UCSD-AML1 (cell line): ENCODE data around the gene WFIKKN2.
"Not testable (repeated sequence)": the region's sequence is repeated elsewhere in the genome, so short reads cannot be mapped to it uniquely, and the experiment has no call there.

Experiments
- DNase-seq: peaks from one replicate; lab custom pipeline; 2025; ENCODE audit not compliant: unreplicated experiment; lab: John Stamatoyannopoulos, UW

WFIKKN2 gene

DNA sequence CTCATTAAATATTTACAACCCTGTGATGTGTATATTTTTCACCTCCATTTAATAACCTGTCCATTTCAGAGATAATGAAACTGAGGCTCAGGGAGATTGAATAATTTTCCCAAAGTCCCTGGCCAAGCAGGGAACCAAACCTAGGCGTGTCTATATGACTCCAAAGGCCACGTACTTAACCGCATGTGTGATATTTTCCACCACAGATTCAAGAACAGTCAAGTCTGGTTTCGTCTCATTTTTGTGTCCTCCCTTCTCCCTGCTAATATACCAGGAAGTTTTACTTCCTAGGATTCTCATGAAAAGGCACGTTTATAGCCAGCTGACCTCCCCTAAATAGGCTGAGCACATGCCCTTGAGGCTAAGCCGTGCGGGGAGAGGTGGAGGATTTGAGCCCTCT lies 15.3 kb downstream of the WFIKKN2 start:
- no peak for DNase-seq

DNA sequence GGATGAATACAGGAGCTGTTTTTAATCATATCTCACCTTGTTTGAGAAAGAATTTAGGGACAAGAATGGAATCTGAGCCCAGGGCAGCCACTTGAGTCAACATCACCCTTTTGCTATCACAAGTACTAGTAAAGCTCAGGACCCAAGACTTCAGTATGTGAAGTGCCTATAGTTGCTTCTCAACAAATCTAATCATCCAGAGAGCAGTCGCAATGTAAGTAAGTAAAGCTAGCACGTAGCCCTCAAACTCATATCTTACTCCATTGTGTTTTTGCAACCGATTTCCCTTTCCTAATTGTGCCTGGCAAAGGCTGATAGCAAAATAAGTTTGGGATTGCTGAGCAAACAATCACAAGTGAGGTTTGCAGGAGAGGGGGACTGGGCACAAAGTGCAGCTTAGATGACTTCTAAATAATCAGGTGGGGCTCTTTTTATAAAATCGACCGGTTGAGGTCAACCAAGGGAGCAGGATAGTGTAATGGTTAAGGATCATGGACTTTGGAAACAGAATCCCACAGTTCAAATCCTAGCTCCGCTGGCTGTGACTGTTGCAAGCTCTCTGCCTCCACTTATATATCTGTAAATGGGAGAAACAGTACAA lies 17.7 kb downstream of the WFIKKN2 start:
- DNase-seq = no peak

DNA sequence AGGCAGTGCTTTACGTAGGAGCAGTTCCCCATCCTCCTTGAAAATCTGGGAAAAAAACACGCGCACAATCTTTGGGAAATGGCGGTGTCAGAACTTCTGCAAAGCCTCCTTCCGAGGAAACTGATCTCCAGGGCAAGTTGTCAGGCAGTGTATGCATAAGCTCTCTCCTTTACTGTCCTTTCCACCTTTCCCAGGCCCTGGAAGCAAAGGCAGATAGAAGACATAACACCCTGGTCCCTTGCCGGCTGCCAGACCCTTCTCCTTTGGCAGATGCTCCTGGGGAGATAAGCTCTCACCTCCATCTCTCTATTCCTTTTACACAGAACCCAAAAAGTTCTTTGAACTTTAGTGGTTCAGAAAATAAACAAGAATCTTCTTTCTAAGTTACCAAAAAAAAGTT lies 18.4 kb downstream of the WFIKKN2 start:
- DNase-seq = no peak

DNA sequence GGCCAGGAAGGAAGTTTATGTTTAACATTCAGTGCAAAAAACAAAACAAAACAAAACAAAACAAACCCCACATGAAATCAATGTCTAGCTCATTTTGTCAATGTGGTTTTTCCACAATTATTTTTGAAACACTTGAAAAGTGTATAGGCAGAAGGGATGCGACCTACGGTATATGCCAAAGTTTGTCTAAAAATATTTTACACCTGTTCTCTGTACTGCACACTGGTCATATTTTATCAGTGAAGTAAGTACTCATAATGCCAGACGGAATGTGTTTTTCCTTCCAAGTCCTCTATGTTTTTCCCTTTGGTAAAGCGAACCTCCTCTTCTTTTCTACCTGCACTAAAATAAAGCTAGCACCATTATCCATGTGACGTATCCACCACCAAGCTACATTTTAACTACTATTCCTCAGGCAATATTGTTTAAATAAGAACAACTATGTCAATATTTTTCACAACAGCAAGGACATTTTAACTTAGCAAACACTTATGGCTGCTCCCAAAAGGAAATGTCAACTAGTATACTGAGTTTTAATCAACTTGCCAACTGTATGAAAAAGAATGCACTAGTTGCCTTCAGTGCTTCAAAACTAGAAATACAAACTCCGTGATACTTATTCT lies 20.4 kb downstream of the WFIKKN2 start:
- DNase-seq = no peak

DNA sequence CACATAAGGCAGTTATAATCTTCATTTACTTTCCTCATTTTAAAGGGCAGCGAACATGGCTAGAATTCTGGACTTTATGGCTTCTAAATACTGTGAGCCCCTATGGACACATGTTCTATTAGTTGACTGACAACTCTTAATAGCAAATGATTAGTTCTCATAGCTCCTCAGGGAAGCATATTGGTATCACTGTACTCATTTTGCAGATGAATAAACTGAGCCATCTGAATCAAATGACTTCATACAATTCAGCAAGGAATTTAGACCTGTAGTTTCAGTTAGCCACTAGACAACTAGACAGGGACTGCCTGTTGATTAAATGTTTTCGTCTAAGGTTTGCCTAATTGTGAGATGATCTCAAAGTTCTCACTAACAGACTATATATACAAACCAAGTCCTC lies 21.0 kb downstream of the WFIKKN2 start:
- DNase-seq = no peak

DNA sequence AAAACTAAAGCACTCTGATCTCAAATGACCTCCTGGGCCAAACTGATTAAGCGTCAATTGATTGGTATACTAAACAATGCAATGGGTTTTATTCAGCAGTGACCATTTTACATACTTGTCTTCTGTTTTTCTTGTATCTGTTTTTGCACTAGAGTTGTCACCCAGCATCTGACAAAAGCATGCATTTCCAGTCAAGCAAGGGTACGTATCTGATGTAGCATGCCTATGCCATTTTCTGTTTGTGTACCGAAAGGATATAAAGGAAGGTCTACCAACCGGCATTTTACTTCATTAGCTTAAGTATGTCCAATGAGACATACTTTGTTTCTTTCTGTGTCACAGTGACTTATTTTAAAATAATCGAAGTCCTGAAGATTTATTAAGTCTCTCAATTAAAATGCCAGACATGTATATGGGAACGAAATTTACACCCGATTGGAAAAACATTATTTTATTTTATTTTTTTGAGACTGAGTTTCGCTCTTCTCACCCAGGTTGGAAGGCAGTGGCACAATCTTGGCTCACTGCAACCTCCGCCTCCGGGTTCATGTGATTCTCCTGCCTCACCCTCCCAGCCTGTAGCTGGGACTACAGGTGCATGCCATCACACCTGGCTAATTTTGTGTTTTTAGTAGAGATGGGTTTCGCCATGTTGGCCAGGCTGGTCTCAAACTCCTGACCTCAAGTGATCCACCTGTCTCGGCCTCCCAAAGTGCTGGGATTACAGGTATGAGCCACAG lies 23.3 kb downstream of the WFIKKN2 start:
- no peak for DNase-seq

DNA sequence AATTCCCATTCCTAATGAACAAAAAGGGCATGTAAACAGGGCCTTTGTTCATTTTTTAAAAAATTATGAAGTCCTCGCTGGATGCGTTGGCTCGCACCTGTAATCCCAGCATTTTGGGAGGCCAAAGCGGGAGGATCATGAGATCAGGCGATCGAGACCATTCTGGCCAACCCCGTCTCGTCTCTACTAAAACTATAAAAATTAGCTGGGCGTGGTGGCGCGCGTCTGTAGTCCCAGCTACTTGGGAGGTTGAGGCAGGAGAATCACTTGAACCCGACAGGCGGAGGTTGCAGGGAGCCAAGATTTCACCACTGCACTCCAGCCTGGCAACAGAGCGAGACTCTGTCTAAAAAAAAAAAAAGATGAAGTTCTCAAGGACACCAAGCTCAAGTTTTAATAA lies 24.3 kb downstream of the WFIKKN2 start:
- DNase-seq = not testable (repeated sequence)

DNA sequence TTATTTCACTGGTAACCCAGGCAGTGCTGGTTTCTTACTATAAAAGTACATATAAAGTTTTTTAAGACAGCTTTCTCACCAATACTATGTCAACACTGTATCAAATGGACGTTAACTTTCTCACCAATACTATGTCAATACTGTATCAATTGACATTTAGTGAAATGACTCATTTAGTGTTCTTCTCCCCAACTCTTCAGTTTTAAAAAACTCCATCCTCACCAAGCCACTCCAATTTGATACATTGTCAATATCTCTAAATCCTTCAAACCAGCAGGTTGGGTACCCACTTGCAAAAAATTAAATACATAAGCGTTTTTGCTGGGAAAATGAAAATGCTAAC lies 25.9 kb downstream of the WFIKKN2 start:
- no peak for DNase-seq

DNA sequence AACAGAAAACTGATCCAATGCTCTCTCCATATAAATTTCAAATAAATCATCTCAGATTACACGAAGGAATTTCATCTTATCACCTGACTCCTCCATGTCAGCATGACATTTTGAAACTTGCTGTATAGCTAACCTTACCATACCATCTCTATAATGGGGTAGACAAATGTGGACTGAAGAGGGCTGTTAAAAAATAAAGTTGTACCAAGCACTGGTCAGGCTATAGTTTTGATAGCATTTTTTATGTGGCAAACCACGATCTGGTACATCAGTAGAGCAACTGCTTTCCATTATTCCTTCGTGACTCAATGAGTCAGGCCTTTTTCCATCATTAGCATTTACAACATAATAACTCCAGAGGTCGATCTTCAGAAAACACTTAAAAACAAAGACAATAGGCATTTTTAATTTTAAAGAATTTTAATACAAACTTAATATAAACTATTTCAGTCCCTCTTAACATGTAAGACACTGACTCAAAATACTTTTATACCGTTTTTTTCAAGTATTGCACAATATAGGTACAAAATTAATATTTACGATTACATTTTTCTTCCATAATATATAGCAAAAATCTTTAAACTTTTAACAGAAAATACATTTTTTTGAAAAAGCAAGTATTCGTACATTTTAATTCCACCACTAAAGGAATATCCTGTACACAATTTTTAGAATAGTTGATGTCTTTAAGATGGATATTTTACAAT lies 26.6 kb downstream of the WFIKKN2 start:
- no peak for DNase-seq

DNA sequence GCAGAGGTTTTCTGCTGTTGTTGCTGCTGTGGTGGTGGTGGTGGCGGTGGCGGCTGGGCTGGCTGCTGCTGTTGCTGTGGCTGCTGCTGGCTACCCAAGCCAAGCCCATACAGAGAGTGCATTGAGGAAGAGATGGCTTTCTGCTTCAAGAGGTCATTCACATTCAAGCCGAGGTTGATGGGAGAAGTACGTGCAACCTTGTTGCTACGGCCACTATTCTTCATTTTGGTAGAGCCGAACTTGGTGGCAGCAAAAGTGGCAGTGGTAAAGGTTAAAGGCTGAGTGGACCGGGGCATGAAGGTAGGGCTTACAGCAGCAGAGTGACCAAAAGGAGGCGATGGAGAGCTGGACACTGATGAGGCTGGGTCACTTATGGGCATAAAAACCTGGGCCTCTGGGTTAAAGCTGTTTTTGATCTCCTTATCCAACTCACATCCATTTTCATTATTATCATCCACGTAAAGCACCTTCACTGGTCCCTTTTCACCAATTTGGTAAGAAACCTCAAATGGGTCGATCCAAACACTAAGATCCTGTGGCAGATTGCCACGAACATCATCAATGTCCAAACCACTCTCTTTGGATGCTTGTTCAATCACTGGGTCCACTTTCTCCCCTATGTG lies 27.9 kb downstream of the WFIKKN2 start:
- DNase-seq = peak; percentile 46

DNA sequence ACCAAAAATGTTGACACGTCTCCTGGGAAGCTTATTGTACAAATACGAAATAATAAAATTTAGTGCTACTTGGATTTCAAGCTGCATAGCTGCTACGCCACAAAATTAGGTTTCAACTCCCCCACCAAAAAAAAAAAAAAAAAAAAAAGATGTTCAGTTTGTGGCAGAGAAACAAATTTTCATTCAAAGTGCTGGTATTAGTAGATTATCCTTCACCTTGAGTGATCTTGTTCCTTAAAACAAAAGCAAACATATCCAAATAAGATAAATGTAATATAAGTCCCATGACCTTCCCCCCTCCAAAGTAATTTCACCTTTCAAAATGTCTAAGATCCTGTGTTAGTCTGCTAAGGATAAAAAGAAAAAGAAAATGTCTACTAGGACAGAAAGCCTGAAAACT lies 28.5 kb downstream of the WFIKKN2 start:
- DNase-seq = no peak

DNA sequence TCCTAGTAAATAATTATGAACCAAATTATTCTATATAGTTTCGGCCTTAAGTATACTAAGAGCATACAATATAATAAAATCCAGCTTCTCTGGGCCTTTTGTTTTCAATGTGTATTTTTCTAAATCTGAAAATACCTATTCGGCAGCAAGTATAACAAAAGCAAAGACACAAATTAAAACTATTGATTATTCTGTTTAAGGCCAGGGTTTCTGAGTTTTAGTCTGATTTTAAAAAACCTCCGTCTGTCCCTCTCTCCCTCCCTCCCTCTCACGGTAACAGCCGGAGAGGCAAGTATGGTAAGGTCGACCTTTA lies 29.3 kb downstream of the WFIKKN2 start:
- DNase-seq = no peak

DNA sequence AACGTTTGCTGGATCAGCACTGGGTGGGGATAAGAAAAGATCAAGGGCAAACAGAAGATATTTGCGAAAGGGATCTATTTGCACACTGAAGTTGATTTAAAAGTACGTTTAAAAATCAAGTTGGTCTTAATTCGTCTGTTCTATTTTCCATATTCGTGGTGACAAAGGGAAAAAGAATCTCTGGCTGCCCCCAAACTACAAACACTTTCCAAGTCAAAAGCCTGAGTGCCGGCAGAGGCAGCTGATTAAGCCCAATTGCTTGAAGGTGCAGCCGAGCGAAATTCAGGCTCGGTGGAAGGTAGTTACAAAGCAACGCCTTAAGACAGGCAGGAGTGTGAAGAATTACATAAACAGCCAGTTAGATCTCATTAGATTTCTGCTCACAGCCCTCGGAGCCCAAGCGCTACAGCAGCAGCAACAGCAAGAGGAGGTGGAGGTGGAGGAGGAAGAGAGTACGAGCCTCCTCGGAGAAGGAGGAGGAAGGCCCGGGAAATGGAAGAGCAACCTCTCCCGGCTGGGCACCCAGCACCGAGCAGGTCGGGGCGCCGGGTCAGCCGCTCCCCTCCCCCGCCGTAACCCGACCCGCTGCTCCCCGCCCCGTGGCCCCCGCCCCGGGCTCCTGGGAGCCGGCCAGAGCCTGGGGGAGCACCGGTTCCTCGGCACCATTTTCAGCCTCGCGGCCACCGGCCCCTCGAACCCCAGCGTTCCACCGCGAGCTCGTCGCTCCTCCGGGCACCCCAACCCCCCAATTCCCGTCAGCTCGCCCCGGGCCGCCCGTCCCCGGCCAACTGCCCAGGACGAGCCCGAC lies 29.9 kb downstream of the WFIKKN2 start:
- peak; percentile 55 for DNase-seq

DNA sequence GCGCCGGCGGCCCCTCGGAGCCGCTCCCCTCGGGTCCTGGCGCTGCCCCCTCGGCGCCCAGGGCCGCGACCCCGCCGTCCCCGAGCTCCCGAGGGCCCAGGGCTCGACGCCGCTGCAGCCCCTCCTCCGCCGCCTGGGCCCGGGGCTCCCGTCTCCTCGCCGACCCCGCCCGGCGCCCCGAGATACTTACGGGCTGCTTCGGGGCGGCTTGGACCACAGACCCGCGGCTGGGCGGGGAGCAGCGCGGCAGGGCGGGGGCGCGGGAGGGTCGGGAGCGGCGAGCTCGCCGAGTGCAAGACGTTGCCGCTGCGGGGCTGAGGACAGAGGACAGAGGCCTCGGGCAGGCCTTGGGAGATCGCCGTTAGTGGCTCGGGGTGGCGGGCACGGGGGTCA lies 30.5 kb downstream of the WFIKKN2 start:
- no peak for DNase-seq

DNA sequence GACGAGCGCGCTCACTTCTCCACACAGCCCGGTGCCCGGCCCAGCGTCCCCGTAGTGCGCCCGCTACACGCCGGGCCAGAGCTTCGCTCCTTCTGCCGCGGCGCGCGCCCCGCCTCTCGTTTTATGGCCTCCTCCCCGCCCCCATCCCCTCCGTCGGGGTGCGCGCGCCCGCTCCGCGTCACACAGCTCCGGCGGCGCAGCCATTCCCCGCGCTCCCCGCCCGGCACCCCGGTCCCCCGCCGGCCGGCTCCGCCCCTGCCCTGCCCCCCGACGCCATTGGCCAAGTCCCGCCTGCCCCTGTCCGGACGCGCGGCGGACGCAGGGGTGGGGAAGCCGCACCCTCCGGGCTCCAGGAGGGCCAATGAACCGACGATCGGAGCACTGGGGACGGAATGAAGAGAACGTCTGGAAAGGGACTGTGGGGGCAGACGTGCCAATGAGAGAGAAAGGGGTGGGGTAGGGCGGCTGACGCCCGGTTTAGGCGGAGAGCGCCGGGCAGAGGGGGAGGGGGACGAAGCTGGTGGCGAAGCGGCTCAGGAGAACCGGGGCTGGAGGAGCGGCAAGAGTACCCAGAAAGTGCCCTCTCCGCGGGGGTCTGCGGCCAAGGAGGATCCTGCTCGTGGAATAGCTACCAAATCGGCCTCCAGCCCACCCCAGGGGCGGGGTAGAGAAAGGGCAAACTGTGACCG lies 31.0 kb downstream of the WFIKKN2 start, which contains the start of gene TOB1:
TSS of gene TOB1 (minus strand) at position 94 of the 689 bp plus-strand sequence. CDS start 2,337 bp downstream, outside the sequence.
- peak; percentile 99 for DNase-seq

DNA sequence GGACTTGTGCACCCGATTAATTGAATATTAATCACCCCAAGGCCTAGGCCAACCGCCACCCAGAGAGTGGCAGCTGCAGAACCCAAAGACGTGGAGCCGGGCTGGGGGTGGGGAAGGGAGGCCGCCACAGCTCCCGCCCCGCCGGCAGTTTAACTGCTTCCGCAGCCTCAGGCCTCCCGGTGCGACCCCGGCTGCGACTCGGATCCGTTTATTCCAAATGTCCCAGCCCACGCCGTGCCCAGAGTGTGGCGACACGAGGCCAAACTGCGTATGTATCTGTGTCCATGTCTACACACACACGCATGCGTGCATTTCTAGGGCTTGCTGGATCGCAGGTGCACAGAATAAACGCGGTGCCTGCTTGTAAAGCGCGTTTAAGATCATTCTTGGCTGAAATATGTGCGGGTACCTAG lies 31.6 kb downstream of the WFIKKN2 start:
- DNase-seq = peak; percentile 76

DNA sequence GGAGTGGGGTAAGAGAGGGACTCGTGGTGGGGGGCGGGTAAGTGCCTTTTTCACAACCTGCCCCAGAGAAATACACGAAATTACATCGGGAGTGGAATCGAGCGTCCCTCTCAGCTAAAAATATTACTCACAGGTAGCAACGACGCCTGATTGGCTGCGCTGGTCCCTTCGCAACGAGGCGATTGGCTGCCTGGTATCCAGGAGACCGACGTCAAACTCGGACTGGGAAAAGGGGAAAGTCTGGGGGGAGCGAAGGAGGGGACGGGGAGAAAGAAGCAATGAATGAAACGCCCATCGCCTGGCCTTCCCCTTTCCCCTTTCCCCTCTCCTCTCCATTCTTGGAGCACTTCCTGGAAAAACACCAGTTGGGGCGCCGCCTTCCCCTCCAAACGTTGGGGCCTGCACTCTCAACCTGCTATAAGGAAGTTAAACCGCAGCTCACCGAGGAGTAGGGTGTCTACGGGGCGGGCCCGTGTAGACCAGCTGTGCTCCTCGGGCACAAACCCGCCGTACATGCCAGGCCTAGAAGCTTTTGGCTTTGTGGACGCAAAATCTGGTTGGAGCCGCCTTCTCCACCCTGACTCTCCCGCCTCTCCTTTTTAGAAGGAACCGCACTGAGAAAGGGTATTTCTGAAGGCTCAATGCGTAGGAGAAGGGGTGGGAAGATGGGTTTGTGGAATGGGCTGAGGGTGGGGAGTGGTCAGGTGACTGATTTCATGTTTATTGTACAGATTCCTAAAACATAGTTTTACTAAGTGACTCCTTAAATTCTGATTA lies 32.2 kb downstream of the WFIKKN2 start:
- DNase-seq = peak; percentile 88

DNA sequence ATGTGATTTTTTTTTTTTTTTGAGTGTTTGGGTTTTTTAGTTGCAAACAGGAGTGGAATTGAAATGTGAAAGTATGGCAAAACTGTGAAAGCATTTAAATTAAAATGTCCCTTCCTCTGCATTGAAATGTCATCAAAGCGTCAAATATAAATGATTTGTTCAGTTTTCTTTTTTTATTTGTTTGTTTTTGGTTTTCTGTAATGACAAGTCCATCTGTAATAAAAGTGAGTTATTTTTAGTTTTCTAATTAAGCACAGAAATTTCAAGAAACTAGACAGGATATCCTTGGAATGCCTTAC lies 32.7 kb downstream of the WFIKKN2 start:
- DNase-seq = no peak

DNA sequence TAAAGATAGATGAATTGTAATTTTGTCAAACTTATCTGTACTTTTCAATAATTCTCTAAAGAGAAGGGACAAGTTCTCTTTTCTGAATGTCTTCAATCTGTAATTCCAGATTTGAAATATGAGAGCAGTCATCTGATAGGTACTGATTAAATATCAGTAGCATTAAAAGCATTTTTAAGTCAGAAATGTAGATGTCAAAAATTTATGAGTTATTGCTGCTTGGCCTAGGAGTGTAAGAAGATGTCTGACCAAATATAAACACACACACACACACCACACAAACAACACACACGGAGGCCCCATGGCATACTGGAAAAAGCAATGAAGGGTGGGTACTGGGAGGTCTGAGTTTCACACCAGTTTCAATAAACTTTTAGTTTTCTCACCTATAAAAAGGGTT lies 33.2 kb downstream of the WFIKKN2 start:
- no peak for DNase-seq

DNA sequence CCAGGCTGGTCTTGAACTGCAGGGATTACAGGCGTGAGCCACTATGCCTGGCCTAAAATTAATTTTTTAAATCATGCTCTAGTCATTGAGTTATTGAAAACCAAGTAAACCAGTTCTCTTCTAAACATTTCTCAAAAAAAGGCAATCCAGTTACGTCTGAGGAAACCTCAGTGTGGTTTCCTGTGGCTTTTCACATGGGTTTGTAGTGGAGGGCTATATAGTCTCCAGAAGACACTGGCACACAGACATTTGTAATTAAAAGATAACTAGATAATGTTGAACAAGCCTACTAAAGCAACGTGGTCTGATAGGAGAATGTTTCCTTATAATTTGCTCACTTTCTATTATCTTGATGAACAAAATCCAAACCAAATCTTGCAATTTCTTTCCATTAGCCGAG lies 36.0 kb downstream of the WFIKKN2 start:
- no peak for DNase-seq
